Activated T-cell treated with anti-CD3 and anti-CD28 coated beads, Interleukin-2, amount 50 U/mL, for 72 hours (primary cell): ENCODE data around the gene PMEL. TPM values are rescaled to one million over a fixed set of nuclear protein-coding genes. Genes with fewer than 3 reads are reported as not detected.
"Not testable (repeated sequence)": the region's sequence is repeated elsewhere in the genome, so short reads cannot be mapped to it uniquely, and the experiment has no call there.

Experiments
- ATAC-seq, 2 donors: fragments of 150-1000 bp; cut with Tn5 transposase; replicated peaks in 1 of 2; 2 replicates each; pipeline ENCODE4 v1.10.0; 2021; ENCODE audit warnings: moderate library complexity in 2 of 2, mild to moderate bottlenecking in 1 of 2
- DNase-seq, 2 donors: peaks; one replicate each; pipeline ENCODE4 v3.0.0; 2021 to 2022; ENCODE audit warnings: mixed read lengths in 1 of 2
- H3K27ac Mint-ChIP-seq: one replicate; pipeline ENCODE4 v1.8.0; 2022; ENCODE audit warnings: mild to moderate bottlenecking, moderate library complexity, mixed read lengths
- H3K27me3 Mint-ChIP-seq: one replicate; pipeline ENCODE4 v1.8.0; 2022; ENCODE audit warnings: low read depth, mixed read lengths
- H3K36me3 Mint-ChIP-seq, 2 donors: one replicate each; pipeline ENCODE4 v1.8.0; 2022; ENCODE audit warnings: mixed read lengths in 2 of 2, mild to moderate bottlenecking in 1 of 2; ENCODE audit not compliant: insufficient read depth in 2 of 2
- H3K4me1 Mint-ChIP-seq: one replicate; pipeline ENCODE4 v1.8.0; 2022; ENCODE audit warnings: low read depth, mixed read lengths
- H3K4me3 Mint-ChIP-seq, 2 donors: one replicate each; pipeline ENCODE4 v1.8.0; 2022; ENCODE audit warnings: mild to moderate bottlenecking in 2 of 2, mixed read lengths in 2 of 2, moderate library complexity in 2 of 2
- H3K9me3 Mint-ChIP-seq, 2 donors: one replicate each; pipeline ENCODE4 v1.8.0; 2022; ENCODE audit warnings: mixed read lengths in 2 of 2
- total RNA-seq, 2 donors: library from RNA; stranded (reverse); gene quantifications; one replicate each; pipeline ENCODE4 v1.2.3, GENCODE V29; 2022

Gene PMEL
- total RNA-seq, 2 donors from 2014 or later = 1.00 to 1.9 TPM

DNA sequence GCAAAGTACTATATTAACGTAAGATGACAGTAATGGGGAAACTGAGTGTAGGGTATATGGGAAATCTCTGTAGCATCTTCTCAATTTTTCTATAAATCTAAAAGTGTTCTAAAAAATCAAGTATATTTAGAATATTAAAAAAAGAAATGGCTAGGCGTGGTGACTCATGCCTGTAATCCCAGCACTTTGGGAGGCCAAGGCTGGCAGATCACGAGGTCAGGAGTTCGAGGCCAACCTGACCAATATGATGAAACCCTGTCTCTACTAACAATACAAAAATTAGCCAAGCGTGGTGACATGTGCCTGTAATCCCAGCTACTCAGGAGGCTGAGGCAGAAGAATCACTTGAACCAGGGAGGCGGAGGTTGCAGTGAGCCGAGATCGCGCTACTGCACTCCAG lies 42.2 kb downstream of the PMEL start:
- not testable (repeated sequence) for H3K9me3 Mint-ChIP-seq, DNase-seq, ATAC-seq, H3K27me3 Mint-ChIP-seq
- Mint-ChIP-seq H3K4me3 (peak overlapping the region; percentile 10 to 42), H3K36me3 (peaks cover 15 to 17% of the 10 kb centered on the region in 2 donors), H3K4me1 (peaks cover 50% of the 10 kb centered on the region), H3K27ac (peak overlapping the region; percentile 85)

DNA sequence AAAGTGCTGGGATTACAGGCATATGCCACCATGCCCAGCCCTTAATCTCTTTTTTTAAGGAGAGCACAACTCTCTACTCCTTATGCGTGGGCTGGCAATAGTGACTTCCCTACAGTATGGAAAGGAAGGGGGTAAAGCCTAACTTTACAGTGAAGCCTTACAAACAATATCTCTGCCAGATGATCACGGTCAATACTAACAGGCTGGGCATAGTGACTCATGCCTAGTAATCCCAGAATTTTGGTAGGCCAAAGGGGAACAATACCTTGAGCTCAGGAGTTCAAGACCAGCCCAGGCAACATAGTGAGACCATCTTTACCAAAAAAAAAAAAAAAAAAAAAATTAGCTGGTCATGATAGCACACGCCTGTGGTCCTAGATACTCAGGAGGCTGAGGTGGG lies 43.7 kb downstream of the PMEL start:
- Mint-ChIP-seq H3K27ac (no peak overlapping the region), H3K4me1 (peaks cover 50% of the 10 kb centered on the region), H3K27me3 (no peaks in the 10 kb centered on the region), H3K36me3 (peaks cover 11 to 16% of the 10 kb centered on the region in 2 donors), H3K9me3 (no peaks in the 10 kb centered on the region), H3K4me3 (no peak overlapping the region)
- DNase-seq (no peak), ATAC-seq (no peak)

DNA sequence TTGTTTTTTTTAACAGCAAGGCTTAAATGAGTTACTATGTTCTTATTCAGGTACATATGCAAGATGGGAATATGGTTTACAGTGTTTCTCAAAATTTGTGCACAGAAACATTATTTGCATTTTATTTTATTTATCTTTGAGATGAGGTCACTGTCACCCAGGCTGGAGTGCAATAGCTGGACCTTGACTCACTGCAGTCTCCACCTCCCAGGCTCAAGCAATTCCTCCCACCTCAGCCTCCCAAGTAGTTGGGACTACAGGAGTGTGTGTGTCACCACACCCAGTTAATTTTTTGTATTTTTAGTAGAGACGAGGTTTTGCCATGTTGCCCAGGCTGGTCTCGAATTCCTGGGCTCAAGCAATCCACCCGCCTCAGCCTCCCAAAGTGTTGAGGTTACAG lies 46.8 kb downstream of the PMEL start:
- DNase-seq, H3K27ac Mint-ChIP-seq, ATAC-seq, H3K4me3 Mint-ChIP-seq, H3K27me3 Mint-ChIP-seq, H3K9me3 Mint-ChIP-seq: not testable (repeated sequence)
- H3K4me1 Mint-ChIP-seq = peaks cover 54% of the 10 kb centered on the region
- peaks cover 13 to 22% of the 10 kb centered on the region in 2 donors for H3K36me3 Mint-ChIP-seq

DNA sequence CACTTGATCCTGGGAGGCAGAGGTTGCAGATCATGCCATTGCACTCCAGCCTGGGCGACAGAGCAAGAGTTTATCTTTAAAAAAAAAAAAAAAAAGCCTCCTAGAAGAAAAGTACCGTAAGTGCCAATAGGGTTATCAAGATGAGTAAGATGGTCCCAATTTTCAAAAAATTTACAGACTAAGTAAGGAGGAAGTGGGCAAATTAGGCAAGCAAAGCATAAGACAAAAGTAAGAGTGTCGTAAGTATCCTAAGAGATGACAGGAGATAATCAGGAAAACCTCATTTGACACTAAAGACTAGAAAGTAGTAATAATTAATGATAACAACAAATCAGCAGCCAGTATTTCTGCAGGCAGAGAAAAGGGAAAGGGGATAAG lies 50.4 kb downstream of the PMEL start:
- Mint-ChIP-seq H3K27ac (peak overlapping the region; percentile 90), H3K36me3 (peaks cover 18 to 25% of the 10 kb centered on the region in 2 donors), H3K4me1 (peaks cover 28% of the 10 kb centered on the region), H3K9me3 (peaks cover 0 to 3% of the 10 kb centered on the region in 2 donors), H3K4me3 (peak overlapping the region in 1 of 2 donors; percentile 52), H3K27me3 (no peaks in the 10 kb centered on the region)
- ATAC-seq (no peak), DNase-seq (no peak)

DNA sequence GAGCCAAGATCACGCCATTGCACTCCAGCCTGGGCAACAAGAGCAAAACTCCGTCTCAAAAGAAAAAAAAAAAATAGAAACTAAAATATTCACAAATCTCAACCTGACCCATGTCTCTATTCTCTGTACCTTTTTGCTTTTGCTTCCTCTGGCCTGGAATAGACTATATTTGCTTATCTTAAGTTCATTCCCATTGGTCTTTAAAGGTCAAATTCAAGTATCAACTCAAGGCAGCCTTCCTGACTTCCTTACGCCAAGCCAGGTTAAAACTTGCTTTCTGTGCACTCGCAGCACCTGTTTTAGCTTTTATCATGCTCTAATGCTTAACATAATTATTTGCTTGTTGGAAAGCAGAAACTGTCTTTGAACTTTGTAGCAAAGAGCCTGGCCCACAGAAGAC lies 52.9 kb downstream of the PMEL start:
- Mint-ChIP-seq H3K9me3 (peaks cover 0 to 3% of the 10 kb centered on the region in 2 donors), H3K27me3 (no peaks in the 10 kb centered on the region), H3K4me3 (no peak overlapping the region), H3K4me1 (peaks cover 23% of the 10 kb centered on the region), H3K36me3 (peaks cover 18 to 25% of the 10 kb centered on the region in 2 donors), H3K27ac (peak overlapping the region; percentile 90)
- DNase-seq = no peak
- ATAC-seq = no peak

DNA sequence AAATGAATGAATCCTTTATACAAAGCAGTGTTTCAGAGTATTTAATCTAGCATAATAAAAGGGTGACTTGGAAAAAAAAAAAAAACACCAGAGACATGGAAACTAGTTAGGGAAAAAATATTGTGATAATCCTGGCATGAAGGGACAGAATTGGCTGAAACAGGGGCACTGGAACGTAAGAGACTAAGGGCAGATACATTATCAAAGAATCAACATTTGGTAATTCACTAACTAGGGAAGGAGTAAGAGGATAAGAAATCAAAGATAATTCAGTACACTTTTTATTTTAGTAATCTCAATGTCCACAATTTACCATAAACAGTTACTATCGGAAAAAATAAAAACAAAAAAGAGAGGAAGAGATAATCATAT lies 56.3 kb downstream of the PMEL start:
- H3K9me3 Mint-ChIP-seq = no peaks in the 10 kb centered on the region
- peak overlapping the region; percentile 26 for H3K27ac Mint-ChIP-seq
- no peak overlapping the region for H3K4me3 Mint-ChIP-seq
- peaks cover 3% of the 10 kb centered on the region for H3K4me1 Mint-ChIP-seq
- no peaks in the 10 kb centered on the region for H3K27me3 Mint-ChIP-seq
- H3K36me3 Mint-ChIP-seq = peaks cover 10 to 13% of the 10 kb centered on the region in 2 donors
- ATAC-seq (no peak), DNase-seq (no peak)

DNA sequence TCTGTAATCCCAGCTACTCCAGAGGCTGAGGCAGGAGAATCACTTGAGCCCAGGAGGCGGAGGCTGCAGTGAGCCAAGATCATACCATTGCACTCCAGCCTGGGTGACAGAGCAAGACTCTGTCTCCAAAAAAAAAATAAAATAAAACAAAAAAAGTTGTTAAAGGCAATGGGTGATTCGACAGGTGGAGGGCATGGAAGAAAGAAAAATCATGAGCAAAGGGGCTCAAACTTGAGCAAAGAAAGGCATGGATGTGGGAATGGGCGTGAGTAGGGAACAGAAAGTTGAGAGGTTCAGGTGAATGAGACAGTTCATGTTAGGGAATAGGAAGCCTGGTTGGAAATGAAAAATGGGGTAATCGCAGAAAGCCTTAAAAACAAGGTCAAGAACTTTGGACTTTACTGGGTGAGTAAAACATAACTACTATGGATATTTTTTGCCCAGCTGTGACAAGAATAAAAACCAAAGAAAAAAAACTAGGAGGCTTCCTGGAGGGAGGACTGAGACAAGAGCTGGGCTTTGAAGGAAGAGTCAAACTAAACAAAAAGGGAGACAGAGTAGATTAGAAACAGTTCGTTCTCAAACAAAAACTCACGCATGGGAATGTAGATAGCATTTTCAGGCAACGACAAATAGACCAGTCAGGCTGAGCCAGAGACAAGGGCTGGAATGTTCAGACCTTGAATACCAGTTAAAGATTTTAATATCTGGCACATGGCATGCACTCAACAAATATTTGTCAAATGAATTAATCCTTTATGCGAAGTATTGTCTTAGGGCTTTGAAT lies 56.9 kb downstream of the PMEL start:
- H3K36me3 Mint-ChIP-seq = peaks cover 7 to 9% of the 10 kb centered on the region in 2 donors
- H3K27me3 Mint-ChIP-seq = no peaks in the 10 kb centered on the region
- no peaks in the 10 kb centered on the region for H3K4me1 Mint-ChIP-seq
- no peaks in the 10 kb centered on the region for H3K9me3 Mint-ChIP-seq
- DNase-seq (no peak), ATAC-seq (no peak)
- H3K27ac Mint-ChIP-seq = no peak overlapping the region
- H3K4me3 Mint-ChIP-seq = no peak overlapping the region

DNA sequence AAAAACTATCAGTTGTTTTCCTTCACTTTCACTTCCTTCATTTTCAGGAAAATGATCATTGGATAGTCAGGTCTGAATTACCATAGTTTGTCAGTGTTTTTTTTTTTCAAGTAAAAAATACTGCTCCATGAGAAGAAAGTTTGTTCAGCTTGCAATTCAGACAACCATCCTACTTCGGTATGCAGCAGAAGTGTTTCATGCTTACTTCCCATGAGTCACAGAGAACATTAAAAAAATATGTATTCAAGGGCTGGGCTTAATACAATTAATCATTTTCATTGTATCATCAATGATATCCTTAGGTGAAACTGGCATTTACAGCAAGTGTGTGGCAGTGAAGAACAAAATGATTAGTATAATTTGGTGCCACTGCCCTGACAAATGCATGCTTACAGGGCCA lies 59.8 kb downstream of the PMEL start:
- DNase-seq = no peak
- no peaks in the 10 kb centered on the region for H3K27me3 Mint-ChIP-seq
- no peak overlapping the region for H3K4me3 Mint-ChIP-seq
- no peaks in the 10 kb centered on the region for H3K4me1 Mint-ChIP-seq
- no peaks in the 10 kb centered on the region for H3K9me3 Mint-ChIP-seq
- ATAC-seq = no peak
- H3K27ac Mint-ChIP-seq = no peak overlapping the region
- peaks cover 3 to 4% of the 10 kb centered on the region in 2 donors for H3K36me3 Mint-ChIP-seq

Other genes starting within 250 kb of the PMEL start
- gene BLOC1S1, start 250.0 kb downstream of the PMEL start, total RNA-seq = 100 to 1,000 TPM; 116 to 121 TPM
- 1 to 10 TPM; 7.3 to 9.3 TPM for gene RDH5, start 245.6 kb downstream of the PMEL start, total RNA-seq
- 100 to 1,000 TPM; 122 to 154 TPM for gene CD63, start 237.0 kb downstream of the PMEL start, total RNA-seq
- 1 to 10 TPM; 3.4 to 4.8 TPM for gene GDF11, start 222.9 kb downstream of the PMEL start, total RNA-seq
- gene SARNP, start 148.3 kb downstream of the PMEL start, total RNA-seq = 100 to 1,000 TPM; 106 to 127 TPM
- gene ORMDL2, start 148.0 kb downstream of the PMEL start, total RNA-seq = 10 to 100 TPM; 29.5 to 33.5 TPM
- 10 to 100 TPM; 24.1 to 24.4 TPM for gene DNAJC14, start 136.5 kb downstream of the PMEL start, total RNA-seq
- under 1 TPM; 0.41 to 0.81 TPM for gene MMP19, start 123.1 kb downstream of the PMEL start, total RNA-seq
- gene PYM1, start 38.1 kb downstream of the PMEL start, total RNA-seq = 10 to 100 TPM; 35.1 to 36.6 TPM
- 100 to 1,000 TPM; 343 to 396 TPM for gene DGKA, start 34.9 kb downstream of the PMEL start, total RNA-seq
- gene CDK2, start 788 bp upstream of the PMEL start, total RNA-seq = 100 to 1,000 TPM in 1 of 2 donors, 10 to 100 TPM in 1; 89.2 to 103 TPM
- gene RAB5B, start 8.0 kb upstream of the PMEL start, total RNA-seq = 10 to 100 TPM; 49.4 to 56.6 TPM
- 1 to 10 TPM; 7.8 to 9.9 TPM for gene SUOX, start 31.2 kb upstream of the PMEL start, total RNA-seq
- gene IKZF4, start 55.0 kb upstream of the PMEL start, total RNA-seq = 10 to 100 TPM; 22.8 to 25.0 TPM
- 10 to 100 TPM; 23.0 to 28.9 TPM for gene RPS26, start 75.9 kb upstream of the PMEL start, total RNA-seq
- 1 to 10 TPM; 1.4 to 1.9 TPM for gene ERBB3, start 114.1 kb upstream of the PMEL start, total RNA-seq
- gene PA2G4, start 138.5 kb upstream of the PMEL start, total RNA-seq = 100 to 1,000 TPM; 226 to 265 TPM
- 1,000 to 10,000 TPM; 5,172 to 5,269 TPM for gene RPL41, start 150.6 kb upstream of the PMEL start, total RNA-seq
- 10 to 100 TPM in 1 of 2 donors, 1 to 10 TPM in 1; 7.4 to 11.8 TPM for gene ZC3H10, start 152.2 kb upstream of the PMEL start, total RNA-seq
- gene ESYT1, start 162.2 kb upstream of the PMEL start, total RNA-seq = 10 to 100 TPM; 74.6 to 84.6 TPM
- gene MYL6B, start 186.5 kb upstream of the PMEL start, total RNA-seq = 100 to 1,000 TPM in 1 of 2 donors, 10 to 100 TPM in 1; 96.3 to 111 TPM
- 100 to 1,000 TPM; 391 to 492 TPM for gene MYL6, start 192.3 kb upstream of the PMEL start, total RNA-seq
- 100 to 1,000 TPM in 1 of 2 donors, 10 to 100 TPM in 1; 99.7 to 104 TPM for gene SMARCC2, start 223.4 kb upstream of the PMEL start, total RNA-seq